ENCODE measurements around the gene IQCC. TPM values are rescaled to one million over a fixed set of nuclear protein-coding genes. Genes with fewer than 3 reads are reported as not detected.

IQCC gene
- polyA plus RNA-seq, 3 donors: 0.18 to 0.31 (median 0.28) TPM

GRCh38 chr1:32179443-32180185, 25.9 kb upstream of the IQCC start, which contains the start of gene TXLNA:
Gene TXLNA, plus strand, starts transcription at chr1:32179675. Its CDS starts 671 bp downstream, at chr1:32180346.
- Mint-ChIP-seq H3K36me3 (peaks cover 19 to 38% of the 10 kb centered on the region in 2 donors), H3K4me3 (peak within 1 kb of the TSS; percentile 90 to 95), H3K27me3 (ENCODE audit: low read depth in 3 of 3) (peaks cover 0 to 2% (median 0%) of the 10 kb centered on the region in 3 donors), H3K9me3 (no peaks in the 10 kb centered on the region), H3K27ac (peak within 1 kb of the TSS; percentile 95 to 99 (median 97)), H3K4me1 (peaks cover 45% of the 10 kb centered on the region)
- peaks cover 21 to 36% of the 10 kb centered on the region in 2 donors for H3K36me3 ChIP-seq (replicated peaks in 1 of 2; ENCODE audit: control insufficient read depth in 1 of 2, insufficient read depth in 2 of 2, low read length in 2 of 2)
- peaks cover 23% of the 10 kb centered on the region for H4K20me1 ChIP-seq (ENCODE audit: insufficient read depth, low read length)
- H3K79me2 ChIP-seq (ENCODE audit: insufficient read depth, low read length): peaks cover 38% of the 10 kb centered on the region
- TF ChIP-seq CTCF (IDR thresholded peaks at IDR 0.05): no peak
- peaks cover 35 to 41% of the 10 kb centered on the region in 2 donors for H3K4me1 ChIP-seq (ENCODE audit: control insufficient read depth in 1 of 2, insufficient read depth in 2 of 2, low read length in 2 of 2)
- peak within 1 kb of the TSS; percentile 75 for H3K9ac ChIP-seq (ENCODE audit: insufficient read depth, low read length, poor library complexity, severe bottlenecking)
- no peaks in the 10 kb centered on the region for H3K9me3 ChIP-seq (replicated peaks in 1 of 2; ENCODE audit: control insufficient read depth in 1 of 2, insufficient read depth in 1 of 2, low read length in 2 of 2)
- peak; percentile 84 to 86 (median 84) for DNase-seq
- intact Hi-C loops (cut with micrococcal nuclease): loop anchor here in 1 of 2 donors (10.0 kb wide), 1 partner anchor 115 kb away; the partner anchor contains the start of gene HDAC1
- WGBS (ENCODE audit: insufficient coverage): under 1% methylated on average over 70 of the region's 79 CpGs
- H3K4me2 ChIP-seq (replicated peaks; ENCODE audit: extremely low read depth, low read length, poor library complexity, severe bottlenecking): peak within 1 kb of the TSS; percentile 86
- H3K27me3 ChIP-seq (ENCODE audit: control insufficient read depth in 2 of 2, insufficient read depth in 2 of 2, low read length in 2 of 2): no peaks in the 10 kb centered on the region
- H3K27ac ChIP-seq (ENCODE audit: low read depth in 1 of 2, low read length in 2 of 2): peak within 1 kb of the TSS; percentile 83 to 87
- peak within 1 kb of the TSS; percentile 88 for H2AFZ ChIP-seq (ENCODE audit: insufficient read depth, low read depth, low read length, poor library complexity, severe bottlenecking)
- H3K4me3 ChIP-seq (replicated peaks in 1 of 3; ENCODE audit: low read depth in 2 of 3, low read length in 3 of 3): peak within 1 kb of the TSS; percentile 57 to 83 (median 77)

- no peak for TF ChIP-seq CTCF (IDR thresholded peaks at IDR 0.05)
Measured at GRCh38 chr1:32180186-32181060, 25.0 kb upstream of the IQCC start.

More at GRCh38 chr1:32180186-32181060, 25.0 kb upstream of the IQCC start:
- 2% methylated on average over 25 of the region's 36 CpGs for WGBS (ENCODE audit: insufficient coverage)
- intact Hi-C loops (cut with micrococcal nuclease): loop anchor here in 1 of 2 donors (10.0 kb wide), 1 partner anchor 114 kb away; the partner anchor contains the start of gene HDAC1
- peaks cover 35 to 41% of the 10 kb centered on the region in 2 donors for H3K4me1 ChIP-seq (ENCODE audit: control insufficient read depth in 1 of 2, insufficient read depth in 2 of 2, low read length in 2 of 2)
- H2AFZ ChIP-seq (ENCODE audit: insufficient read depth, low read depth, low read length, poor library complexity, severe bottlenecking): peak overlapping the region; percentile 88
- H3K79me2 ChIP-seq (ENCODE audit: insufficient read depth, low read length): peaks cover 45% of the 10 kb centered on the region
- peak overlapping the region; percentile 90 to 95 for H3K4me3 Mint-ChIP-seq
- peaks cover 22 to 43% of the 10 kb centered on the region in 2 donors for H3K36me3 Mint-ChIP-seq
- peaks cover 27% of the 10 kb centered on the region for H4K20me1 ChIP-seq (ENCODE audit: insufficient read depth, low read length)
- peak overlapping the region; percentile 83 to 87 for H3K27ac ChIP-seq (ENCODE audit: low read depth in 1 of 2, low read length in 2 of 2)
- H3K4me2 ChIP-seq (replicated peaks; ENCODE audit: extremely low read depth, low read length, poor library complexity, severe bottlenecking): peak overlapping the region; percentile 86
- peak overlapping the region; percentile 92 to 97 (median 95) for H3K27ac Mint-ChIP-seq
- H3K36me3 ChIP-seq (replicated peaks in 1 of 2; ENCODE audit: control insufficient read depth in 1 of 2, insufficient read depth in 2 of 2, low read length in 2 of 2): peaks cover 28 to 35% of the 10 kb centered on the region in 2 donors
- peak; percentile 14 to 30 (median 19) for DNase-seq
- H3K9me3 Mint-ChIP-seq: no peaks in the 10 kb centered on the region
- H3K4me1 Mint-ChIP-seq: peaks cover 50% of the 10 kb centered on the region
- H3K27me3 ChIP-seq (ENCODE audit: control insufficient read depth in 2 of 2, insufficient read depth in 2 of 2, low read length in 2 of 2): no peaks in the 10 kb centered on the region
- H3K9me3 ChIP-seq (replicated peaks in 1 of 2; ENCODE audit: control insufficient read depth in 1 of 2, insufficient read depth in 1 of 2, low read length in 2 of 2): no peaks in the 10 kb centered on the region
- H3K9ac ChIP-seq (ENCODE audit: insufficient read depth, low read length, poor library complexity, severe bottlenecking): peak overlapping the region; percentile 75
- H3K4me3 ChIP-seq (replicated peaks in 1 of 3; ENCODE audit: low read depth in 2 of 3, low read length in 3 of 3): peak overlapping the region; percentile 57 to 83 (median 77)
- H3K27me3 Mint-ChIP-seq (ENCODE audit: low read depth in 3 of 3): peaks cover 0 to 2% (median 0%) of the 10 kb centered on the region in 3 donors
